ENCODE measurements around the gene HNRNPDL. TPM values are rescaled to one million over a fixed set of nuclear protein-coding genes. Genes with fewer than 3 reads are reported as not detected.

Gene HNRNPDL
- total RNA-seq, 2 experiments from 2014 or later, result 264 to 277 TPM

- ChIA-PET CTCF (interaction anchor here (0.9 to 1.4 kb wide), 3 partner anchors 30 to 60 kb away, joined by 3 to 10 read pairs (median 3); no protein-coding TSS in a partner anchor), POLR2A (interaction anchor here (0.6 to 1.9 kb wide), 6 partner anchors 9 to 71 kb away, joined by 3 to 6 read pairs (median 5); partner anchors contain the start of gene HNRNPD)
- peaks cover 51% of the 10 kb centered on the region for H3K36me3 Mint-ChIP-seq
- no peaks in the 10 kb centered on the region for H3K27me3 Mint-ChIP-seq
- intact Hi-C loops (cut with micrococcal nuclease), result loop anchor here (2.0 to 5.0 kb wide), 3 partner anchors 579 to 1025 kb away; partner anchors contain the start of genes HELQ, LIN54, MRPS18C and PLAC8
- H3K27ac Mint-ChIP-seq, result no peak overlapping the region
- peaks cover 52% of the 10 kb centered on the region for H3K4me1 Mint-ChIP-seq (ENCODE audit: low read depth)
- H3K4me3 Mint-ChIP-seq, result peak overlapping the region; percentile 99
- DNase-seq, result no peak
- no peaks in the 10 kb centered on the region for H3K9me3 Mint-ChIP-seq
These were observed 1.6 kb upstream of the HNRNPDL start for GRCh38 chr4:82431831-82432230.

- ChIA-PET POLR2A (interaction anchor here (0.6 to 1.9 kb wide), 6 partner anchors 9 to 71 kb away, joined by 3 to 6 read pairs (median 5); partner anchors contain the start of gene HNRNPD), CTCF (interaction anchor here (0.9 to 1.4 kb wide), 3 partner anchors 31 to 60 kb away, joined by 3 to 10 read pairs (median 3); no protein-coding TSS in a partner anchor)
- Mint-ChIP-seq H3K4me3 (peak overlapping the region; percentile 99), H3K36me3 (peaks cover 55% of the 10 kb centered on the region), H3K4me1 (ENCODE audit: low read depth) (peaks cover 55% of the 10 kb centered on the region), H3K27me3 (no peaks in the 10 kb centered on the region), H3K9me3 (no peaks in the 10 kb centered on the region), H3K27ac (peak overlapping the region; percentile 97)
- peak; percentile 58 for DNase-seq
- intact Hi-C loops (cut with micrococcal nuclease), result loop anchor here (1.0 to 5.0 kb wide), 6 partner anchors 146 to 1026 kb away; partner anchors contain the start of genes COQ2, HELQ, LIN54 and MRPS18C
These were observed 893 bp upstream of the HNRNPDL start for GRCh38 chr4:82430964-82431745.

GRCh38 chr4:82429728-82430192 lies 502 bp downstream of the HNRNPDL start:
- no peaks in the 10 kb centered on the region for H3K27me3 Mint-ChIP-seq
- H3K4me3 Mint-ChIP-seq, result peak overlapping the region; percentile 99
- peaks cover 57% of the 10 kb centered on the region for H3K4me1 Mint-ChIP-seq (ENCODE audit: low read depth)
- peak overlapping the region; percentile 97 for H3K27ac Mint-ChIP-seq
- intact Hi-C loops (cut with micrococcal nuclease), result loop anchor here (1.0 to 5.0 kb wide), 10 partner anchors 55 to 1028 kb away; partner anchors contain the start of genes COPS4, COQ2, HELQ and LIN54
- no peak for DNase-seq
- ChIA-PET POLR2A (interaction anchor here (0.9 to 4.0 kb wide), 12 partner anchors 8 to 470 kb away, joined by 3 to 57 read pairs (median 6); partner anchors contain the start of genes HNRNPD and THAP9), CTCF (interaction anchor here (0.8 to 4.2 kb wide), 11 partner anchors 10 to 143 kb away, joined by 3 to 25 read pairs (median 5); partner anchors contain the start of gene HNRNPD)
- peaks cover 62% of the 10 kb centered on the region for H3K36me3 Mint-ChIP-seq
- no peaks in the 10 kb centered on the region for H3K9me3 Mint-ChIP-seq

- peaks cover 60% of the 10 kb centered on the region for H3K4me1 Mint-ChIP-seq (ENCODE audit: low read depth)
These were observed 1.1 kb downstream of the HNRNPDL start for GRCh38 chr4:82428969-82429727.

GRCh38 chr4:82428526-82428968 lies 1.7 kb downstream of the HNRNPDL start:
- Mint-ChIP-seq H3K36me3 (peaks cover 70% of the 10 kb centered on the region), H3K27ac (peak overlapping the region; percentile 97), H3K27me3 (no peaks in the 10 kb centered on the region), H3K9me3 (no peaks in the 10 kb centered on the region), H3K4me1 (ENCODE audit: low read depth) (peaks cover 58% of the 10 kb centered on the region), H3K4me3 (peak overlapping the region; percentile 99)
- DNase-seq, result no peak
- intact Hi-C loops (cut with micrococcal nuclease), result loop anchor here (2.0 kb wide), 1 partner anchor 958 kb away; the partner anchor contains the start of gene RASGEF1B
- ChIA-PET POLR2A (interaction anchor here (0.7 to 4.0 kb wide), 14 partner anchors 9 to 471 kb away, joined by 3 to 57 read pairs (median 4); partner anchors contain the start of genes HNRNPD and THAP9), CTCF (interaction anchor here (0.6 to 4.2 kb wide), 14 partner anchors 9 to 1217 kb away, joined by 3 to 25 read pairs (median 4); partner anchors contain the start of gene HNRNPD)

More at GRCh38 chr4:82428969-82429727, 1.1 kb downstream of the HNRNPDL start:
- ChIA-PET POLR2A (interaction anchor here (0.7 to 4.0 kb wide), 16 partner anchors 8 to 471 kb away, joined by 3 to 57 read pairs (median 4); partner anchors contain the start of genes HNRNPD and THAP9), CTCF (interaction anchor here (0.8 to 4.2 kb wide), 15 partner anchors 9 to 422 kb away, joined by 3 to 25 read pairs (median 4); partner anchors contain the start of gene HNRNPD)
- Mint-ChIP-seq H3K27ac (peak overlapping the region; percentile 97), H3K27me3 (no peaks in the 10 kb centered on the region), H3K4me3 (peak overlapping the region; percentile 99), H3K9me3 (no peaks in the 10 kb centered on the region), H3K36me3 (peaks cover 67% of the 10 kb centered on the region)
- intact Hi-C loops (cut with micrococcal nuclease), result loop anchor here (1.0 to 2.0 kb wide), 4 partner anchors 55 to 958 kb away; partner anchors contain the start of genes COPS4, RASGEF1B and SEC31A
- DNase-seq, result peak; percentile 95

- peaks cover 48% of the 10 kb centered on the region for H3K4me1 Mint-ChIP-seq (ENCODE audit: low read depth)
- H3K36me3 Mint-ChIP-seq, result peaks cover 66% of the 10 kb centered on the region
- H3K9me3 Mint-ChIP-seq, result no peaks in the 10 kb centered on the region
- H3K27me3 Mint-ChIP-seq, result no peaks in the 10 kb centered on the region
- ChIA-PET POLR2A (interaction anchor here (1.2 to 1.4 kb wide), 3 partner anchors 13 to 47 kb away, joined by 3 to 4 read pairs (median 4); no protein-coding TSS in a partner anchor), CTCF (interaction anchor here (2.0 kb wide), 1 partner anchor 65 kb away, joined by 5 read pairs; no protein-coding TSS in a partner anchor)
- no peak for DNase-seq
- no peak overlapping the region for H3K27ac Mint-ChIP-seq
- intact Hi-C loops (cut with micrococcal nuclease), result no loop called here
- no peak overlapping the region for H3K4me3 Mint-ChIP-seq
These were observed 4.8 kb downstream of the HNRNPDL start for GRCh38 chr4:82425478-82425877.

GRCh38 chr4:82423245-82424054 lies 6.8 kb downstream of the HNRNPDL start:
- H3K4me3 Mint-ChIP-seq, result no peak overlapping the region
- no peaks in the 10 kb centered on the region for H3K27me3 Mint-ChIP-seq
- H3K36me3 Mint-ChIP-seq, result peaks cover 57% of the 10 kb centered on the region
- peak overlapping the region; percentile 68 for H3K27ac Mint-ChIP-seq
- no peak for DNase-seq
- peaks cover 48% of the 10 kb centered on the region for H3K4me1 Mint-ChIP-seq (ENCODE audit: low read depth)
- ChIA-PET CTCF (interaction anchor here (2.0 kb wide), 1 partner anchor 63 kb away, joined by 5 read pairs; no protein-coding TSS in a partner anchor), POLR2A (interaction anchor here (0.6 to 2.2 kb wide), 6 partner anchors 14 to 71 kb away, joined by 3 to 11 read pairs (median 4); partner anchors contain the start of gene HNRNPD)
- no peaks in the 10 kb centered on the region for H3K9me3 Mint-ChIP-seq
- intact Hi-C loops (cut with micrococcal nuclease), result no loop called here

GRCh38 chr4:82422616-82423015 lies 7.6 kb downstream of the HNRNPDL start:
- intact Hi-C loops (cut with micrococcal nuclease), result no loop called here
- Mint-ChIP-seq H3K4me1 (ENCODE audit: low read depth) (peaks cover 42% of the 10 kb centered on the region), H3K27me3 (peaks cover 7% of the 10 kb centered on the region), H3K27ac (peak overlapping the region; percentile 15), H3K4me3 (no peak overlapping the region), H3K9me3 (no peaks in the 10 kb centered on the region), H3K36me3 (peaks cover 49% of the 10 kb centered on the region)
- ChIA-PET POLR2A (interaction anchor here (1.2 to 1.7 kb wide), 5 partner anchors 9 to 138 kb away, joined by 3 to 6 read pairs (median 5); partner anchors contain the start of gene HNRNPD), CTCF (no interaction called here)
- no peak for DNase-seq

- DNase-seq, result no peak
- Mint-ChIP-seq H3K4me1 (ENCODE audit: low read depth) (peaks cover 35% of the 10 kb centered on the region), H3K27ac (no peak overlapping the region), H3K9me3 (no peaks in the 10 kb centered on the region), H3K36me3 (peaks cover 43% of the 10 kb centered on the region), H3K27me3 (peaks cover 10% of the 10 kb centered on the region), H3K4me3 (no peak overlapping the region)
- CTCF ChIA-PET, result interaction anchor here (0.6 kb wide), 1 partner anchor 25 kb away, joined by 3 read pairs; no protein-coding TSS in a partner anchor
- intact Hi-C loops (cut with micrococcal nuclease), result no loop called here
- POLR2A ChIA-PET, result interaction anchor here (0.6 to 1.7 kb wide), 6 partner anchors 10 to 691 kb away, joined by 3 to 6 read pairs (median 4); partner anchors contain the start of gene HNRNPD
These were observed 8.3 kb downstream of the HNRNPDL start for GRCh38 chr4:82421796-82422560.

All from activated CD4-positive, alpha-beta memory T cell treated with anti-CD3 and anti-CD28 coated beads for 36 hours (primary cell).